ENCODE measurements around the gene ATP13A4.

ATP13A4 gene

DNA sequence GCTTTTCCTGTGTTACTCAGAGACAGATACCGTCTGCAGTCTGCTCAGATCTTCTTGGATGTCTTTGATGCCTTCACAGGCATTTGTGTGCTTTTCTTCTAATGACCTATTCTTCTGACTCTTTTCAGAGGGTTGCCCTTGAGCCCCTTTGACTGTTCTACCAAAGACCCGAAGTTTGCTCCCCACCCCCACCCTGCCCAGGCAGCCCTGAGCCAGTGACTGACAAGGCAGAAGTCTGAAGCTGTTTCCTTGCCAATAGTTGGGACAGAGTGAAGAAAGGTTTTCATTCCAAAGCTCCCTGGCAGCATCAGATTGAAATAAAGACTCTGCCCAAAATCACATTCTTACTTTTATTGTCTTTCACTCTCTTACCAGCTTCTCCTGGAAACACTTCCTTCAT, 167.1 kb downstream of the ATP13A4 start:
- no peak for DNase-seq

DNA sequence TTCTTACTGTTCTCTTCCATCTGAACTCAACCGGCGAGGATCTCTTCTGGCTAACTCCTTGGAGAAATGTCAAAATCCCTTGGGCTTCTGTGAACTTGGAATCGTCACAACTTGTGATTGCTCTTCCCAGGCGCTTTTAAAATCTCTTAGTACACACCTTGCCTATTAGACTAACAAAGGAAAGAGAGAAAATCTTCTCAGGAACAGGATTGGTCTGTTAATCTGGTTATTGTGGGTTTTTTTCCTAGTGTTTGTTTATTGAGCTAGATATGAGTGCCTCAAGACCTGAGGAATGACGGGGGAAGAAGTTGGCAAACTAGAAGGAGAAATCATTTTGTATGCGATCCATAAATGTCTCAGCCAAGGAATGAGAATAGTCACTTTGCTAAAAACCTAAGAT, 176.0 kb downstream of the ATP13A4 start, which contains the start of gene ATP13A5:
Gene ATP13A5 (minus strand): TSS at position 48 of the 400 bp plus-strand sequence. CDS start 28 bp downstream, at position 20.
- DNase-seq, result no peak

DNA sequence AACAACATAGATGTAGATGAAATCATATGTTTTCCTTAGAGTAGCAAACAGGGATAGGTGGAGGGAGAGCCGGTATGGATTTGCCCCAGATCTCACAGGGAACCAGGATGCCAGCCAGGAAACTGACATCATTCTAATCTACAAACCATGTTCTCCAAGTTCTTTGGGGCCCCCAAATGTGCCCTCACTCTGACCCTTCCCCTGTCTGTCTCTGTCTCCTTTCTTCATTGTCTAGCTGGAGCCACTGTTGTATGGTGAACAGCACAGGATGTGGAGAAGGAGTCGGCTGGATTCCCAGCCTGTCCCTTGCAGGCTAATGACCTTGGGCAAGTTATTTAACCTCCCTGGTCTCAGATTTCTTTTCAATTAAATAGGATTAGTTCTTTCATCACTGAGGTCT, 177.1 kb downstream of the ATP13A4 start:
- DNase-seq, result no peak

DNA sequence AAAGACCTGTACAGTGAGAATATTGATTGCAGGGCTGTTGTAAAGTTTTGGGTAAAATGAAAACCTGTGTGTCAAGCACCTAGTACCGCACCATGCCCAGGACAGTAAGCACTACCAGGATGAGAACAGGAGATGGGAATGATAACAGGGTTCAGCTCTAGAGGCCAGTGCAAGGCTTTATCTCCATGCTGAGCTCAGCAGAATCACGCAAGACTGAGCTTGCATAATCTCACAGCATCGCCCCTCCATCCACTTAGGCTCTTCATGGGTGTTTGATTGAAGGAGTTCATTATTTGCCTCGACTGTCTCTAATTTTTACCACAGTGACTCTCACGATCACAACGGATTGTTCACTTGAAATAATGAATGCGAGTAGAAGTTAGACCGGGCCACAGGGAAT, 179.1 kb downstream of the ATP13A4 start:
- no peak for DNase-seq

DNA sequence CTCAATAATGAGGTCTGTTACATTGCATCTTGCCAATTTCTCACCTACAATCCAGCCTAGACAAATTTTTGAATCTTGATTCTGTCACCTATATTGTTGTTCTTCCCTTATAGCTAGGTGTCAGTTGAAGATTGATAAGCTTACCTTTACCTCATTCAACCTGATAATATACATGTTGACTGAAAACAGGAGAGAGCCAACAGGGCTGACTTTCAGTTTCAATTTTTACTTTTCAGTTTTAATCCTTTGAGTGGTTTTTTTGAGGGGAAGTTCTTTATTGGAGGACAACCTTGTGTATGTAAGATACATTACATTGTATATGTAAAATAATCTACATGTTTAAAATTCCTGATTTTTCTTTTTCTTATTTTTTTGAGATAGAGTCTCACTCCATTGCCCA, 181.9 kb downstream of the ATP13A4 start:
- DNase-seq, result no peak

DNA sequence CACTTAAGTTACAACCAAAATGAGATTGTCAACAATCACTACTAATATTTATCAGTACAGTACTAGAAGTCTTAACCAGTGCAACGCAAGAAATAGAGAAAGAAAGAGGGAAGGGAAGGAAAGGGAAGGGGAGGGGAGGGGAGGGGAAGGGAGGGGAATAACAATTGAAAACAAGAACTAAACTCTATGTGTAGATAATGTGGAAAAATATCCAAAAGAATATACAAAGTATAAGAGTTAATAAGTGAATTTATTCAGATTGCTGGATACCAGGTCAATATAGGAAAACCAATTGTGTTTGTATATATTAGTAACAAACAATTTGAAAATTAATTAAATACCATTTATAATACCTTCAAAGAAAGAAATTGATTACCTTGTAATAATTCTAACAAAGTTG, 186.8 kb downstream of the ATP13A4 start:
- DNase-seq, result no peak

DNA sequence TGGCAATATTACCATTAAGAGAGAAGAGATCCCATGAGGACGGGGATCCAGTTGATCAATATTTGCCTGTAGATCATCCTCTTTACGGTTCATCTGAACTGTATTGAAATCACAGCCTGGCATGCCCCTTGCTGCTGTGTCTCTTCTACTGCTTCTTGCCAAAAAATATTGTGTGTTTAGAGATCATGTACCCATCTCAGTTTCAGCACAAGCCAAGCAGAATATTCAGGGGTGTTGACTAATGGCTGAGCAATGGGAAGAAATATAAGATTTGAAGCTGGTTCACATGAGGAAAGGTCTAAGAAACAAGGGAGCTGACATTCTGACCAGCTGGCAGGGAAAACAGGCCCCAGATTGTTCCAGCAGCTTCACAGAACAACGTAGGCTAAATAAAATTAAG, 197.4 kb downstream of the ATP13A4 start:
- no peak for DNase-seq

DNA sequence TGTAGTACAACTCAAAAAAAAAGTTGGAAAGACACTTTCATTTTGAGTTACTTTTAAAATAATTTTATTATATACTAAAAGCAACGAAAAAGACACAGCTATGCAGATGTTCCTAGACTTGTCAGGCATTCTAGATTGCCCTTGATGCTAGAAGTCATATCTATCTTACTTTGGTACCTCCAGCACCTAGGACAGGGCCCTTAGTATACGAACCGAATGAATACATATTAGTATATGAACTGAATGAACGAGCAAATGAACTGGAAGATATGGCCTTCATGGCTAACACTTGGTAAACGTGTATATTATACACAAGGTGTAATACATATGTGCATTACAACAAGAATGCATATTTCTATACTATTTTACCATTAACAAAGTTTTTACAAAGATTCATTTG, 200.3 kb downstream of the ATP13A4 start:
- no peak for DNase-seq

Measured in NK-92 treated with Interleukin-12 subunit alpha and Interleukin-12 subunit beta, amount 100 ng/mL, for 24 hours (cell line).